H54 (cell line): Measurements from ENCODE around the gene NRXN2.

Source experiments
- DNase-seq: peaks from one replicate; pipeline ENCODE4 v3.0.0; 2011; ENCODE audit warnings: low spot score, mixed read lengths; ENCODE audit not compliant: insufficient read length
- FAIRE-seq: peaks from 3 replicates; lab custom pipeline; 2011; peaks lifted over from hg19 to GRCh38; lab: Jason Lieb, UNC
- POLR2A ChIP-seq: IDR thresholded peaks from 2 replicates; pipeline ENCODE4 v1.6.1; 2011; ENCODE audit warnings: low read depth, mild to moderate bottlenecking, low read length

Gene NRXN2

DNA sequence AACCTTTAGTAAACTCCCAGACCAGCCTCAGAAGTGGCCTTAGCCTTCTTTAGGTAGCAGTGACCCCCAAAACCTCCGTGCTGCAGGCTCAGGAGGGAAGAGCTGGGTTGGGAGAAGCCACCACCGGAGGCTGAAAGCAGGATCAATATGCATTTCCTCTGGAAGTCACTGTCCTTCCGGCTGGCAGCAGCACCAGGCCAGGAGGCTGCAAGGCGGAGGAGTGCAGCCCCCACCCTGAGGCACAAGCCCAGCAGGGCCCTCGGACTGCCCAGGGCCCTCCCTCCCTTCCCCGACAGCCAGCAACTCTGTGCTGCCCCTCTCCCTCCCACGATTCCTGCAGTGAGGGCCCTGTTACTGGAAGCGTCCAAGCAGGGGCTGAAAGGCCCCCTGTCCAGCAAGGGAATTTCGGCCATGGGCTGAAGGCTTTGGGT lies 3.2 kb upstream of the NRXN2 start:
- TF ChIP-seq POLR2A, result no peak
- DNase-seq (no peak), FAIRE-seq (no peak)

GRCh38 chr11:64724863-64725532 lies 2.0 kb upstream of the NRXN2 start:
- DNase-seq (no peak), FAIRE-seq (no peak)
- TF ChIP-seq POLR2A, result no peak

DNA sequence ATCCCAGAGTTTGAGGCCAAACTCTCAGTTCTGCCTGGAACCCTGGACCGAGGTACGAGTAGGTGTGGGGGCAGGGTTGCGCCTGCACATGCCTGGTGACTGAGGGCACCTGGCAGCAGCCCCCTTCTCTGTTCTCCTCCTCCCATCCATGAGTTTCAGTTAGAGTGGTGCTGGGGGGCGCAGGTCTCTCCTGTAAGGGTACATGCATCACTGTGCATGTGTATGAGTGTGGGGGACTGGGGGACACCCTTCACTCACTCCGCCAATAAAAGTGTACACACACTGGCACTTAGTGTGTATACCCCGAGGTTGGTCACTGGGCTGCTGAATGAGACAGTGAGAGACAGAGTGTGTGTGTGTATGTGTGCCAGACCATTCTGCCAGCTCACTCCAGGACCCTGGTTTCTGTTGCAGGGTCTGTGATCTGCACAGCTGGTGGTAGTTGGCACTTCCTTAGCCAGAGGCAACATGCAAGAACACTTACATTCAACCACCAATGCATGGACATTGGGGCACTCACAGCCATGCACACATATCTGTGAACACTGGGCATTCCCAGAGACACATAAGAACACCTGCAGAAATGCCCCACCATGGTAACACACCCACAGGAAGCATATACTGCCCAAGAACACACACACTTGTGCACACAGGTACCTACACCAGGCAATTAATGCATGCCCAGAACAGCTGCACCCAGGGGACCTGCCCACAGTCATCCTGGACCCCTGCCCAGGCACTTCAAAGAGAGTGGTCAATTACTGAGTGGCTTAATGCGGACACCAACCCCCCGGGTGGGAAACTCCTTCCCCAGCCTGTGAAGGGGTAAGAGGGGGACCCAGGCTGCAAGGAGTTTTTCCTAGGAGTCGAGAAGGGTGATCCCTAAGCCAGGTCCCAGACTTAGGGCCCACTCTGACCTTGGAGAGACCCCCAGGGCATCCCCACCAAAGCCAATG lies 1.2 kb upstream of the NRXN2 start:
- FAIRE-seq, result no peak
- no peak for DNase-seq
- no peak for TF ChIP-seq POLR2A

DNA sequence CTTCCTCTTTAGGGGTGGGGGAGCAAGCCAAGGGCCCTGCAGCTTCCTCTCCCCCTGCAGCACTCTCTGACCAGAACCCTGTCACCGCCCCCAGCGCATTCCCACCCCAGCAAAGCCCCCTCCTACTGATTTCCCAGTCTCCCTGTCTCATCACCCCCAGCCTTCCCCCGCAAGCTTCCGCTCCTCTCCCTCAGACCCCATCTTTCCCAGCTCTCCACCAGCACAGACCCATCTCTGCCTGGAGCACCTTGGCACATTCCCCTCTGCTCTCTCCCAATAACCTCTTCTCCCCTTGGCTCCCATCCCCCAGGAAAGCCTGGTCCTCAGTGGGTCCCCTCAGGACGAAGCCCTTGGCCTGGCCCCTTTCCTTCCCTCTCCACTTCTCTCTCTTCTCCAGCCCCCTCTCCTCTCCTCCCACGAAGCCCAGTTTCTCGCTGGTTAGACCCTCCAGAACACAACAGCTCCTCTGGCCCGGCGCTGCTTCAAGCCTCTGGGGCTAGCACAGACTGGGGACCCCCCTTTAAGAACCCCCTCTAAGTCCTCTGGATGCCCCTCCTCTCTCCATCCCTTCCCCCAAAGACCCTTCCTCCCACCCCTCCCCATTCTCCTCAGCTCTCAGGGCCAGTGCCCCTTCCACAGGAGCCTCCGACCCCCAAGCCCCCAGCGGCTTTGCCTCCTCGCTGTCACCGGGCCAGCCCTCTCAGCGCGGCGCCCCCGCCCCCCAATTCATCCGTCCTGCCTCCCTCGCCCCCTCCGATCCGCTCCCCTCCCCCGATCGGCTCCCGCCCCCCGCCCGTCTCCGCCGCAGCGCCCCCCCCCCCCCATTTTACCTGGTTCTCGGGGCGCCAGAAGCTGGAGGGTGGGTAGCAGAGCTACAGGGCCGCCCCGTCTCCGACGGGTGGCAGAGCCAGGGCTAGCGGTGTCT lies 594 bp downstream of the NRXN2 start:
- FAIRE-seq (no peak), DNase-seq (no peak)
- TF ChIP-seq POLR2A, result no peak

DNA sequence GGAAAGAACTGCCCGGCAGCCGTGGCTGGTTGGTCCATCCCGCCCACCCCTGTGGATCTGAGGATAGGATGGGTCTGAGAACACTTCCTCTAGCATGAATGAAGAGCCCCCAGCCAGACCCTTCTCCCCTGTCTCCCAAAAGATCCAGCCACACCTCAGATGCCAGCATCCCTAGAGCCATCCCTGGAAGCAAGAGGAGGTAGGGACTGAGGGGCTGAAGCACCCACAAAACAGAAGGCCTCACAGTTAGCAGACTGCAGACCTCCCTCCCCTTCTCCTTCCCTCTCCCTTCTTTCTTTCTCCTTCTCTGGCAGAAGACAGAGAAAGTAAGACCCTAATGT lies 1.7 kb downstream of the NRXN2 start:
- no peak for TF ChIP-seq POLR2A
- no peak for FAIRE-seq

GRCh38 chr11:64720640-64721358 lies 2.2 kb downstream of the NRXN2 start:
- no peak for DNase-seq
- TF ChIP-seq POLR2A, result no peak
- FAIRE-seq, result no peak

More for the DNA sequence above, 1.7 kb downstream of the NRXN2 start:
- DNase-seq, result no peak

DNA sequence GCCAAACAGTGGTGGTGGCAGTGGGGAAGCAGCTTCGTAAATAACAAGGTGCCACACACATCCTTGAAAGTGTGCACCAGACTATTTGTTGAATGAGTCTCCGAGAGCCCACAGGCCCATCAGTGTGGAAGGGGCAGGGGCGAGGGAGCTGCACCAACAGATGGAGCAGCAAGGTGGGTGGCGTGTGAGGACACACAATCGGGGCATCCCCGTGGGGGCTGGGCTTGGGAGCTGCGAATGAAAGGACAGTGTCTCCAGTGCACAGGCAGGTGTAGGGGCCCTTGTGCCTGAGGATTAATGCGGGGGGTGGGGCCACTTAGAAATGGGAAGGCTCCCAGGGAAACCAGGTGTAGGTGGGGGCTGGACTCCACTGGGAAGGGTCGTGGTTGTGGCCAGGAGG lies 2.8 kb downstream of the NRXN2 start:
- DNase-seq (no peak), FAIRE-seq (no peak)
- TF ChIP-seq POLR2A, result no peak

DNA sequence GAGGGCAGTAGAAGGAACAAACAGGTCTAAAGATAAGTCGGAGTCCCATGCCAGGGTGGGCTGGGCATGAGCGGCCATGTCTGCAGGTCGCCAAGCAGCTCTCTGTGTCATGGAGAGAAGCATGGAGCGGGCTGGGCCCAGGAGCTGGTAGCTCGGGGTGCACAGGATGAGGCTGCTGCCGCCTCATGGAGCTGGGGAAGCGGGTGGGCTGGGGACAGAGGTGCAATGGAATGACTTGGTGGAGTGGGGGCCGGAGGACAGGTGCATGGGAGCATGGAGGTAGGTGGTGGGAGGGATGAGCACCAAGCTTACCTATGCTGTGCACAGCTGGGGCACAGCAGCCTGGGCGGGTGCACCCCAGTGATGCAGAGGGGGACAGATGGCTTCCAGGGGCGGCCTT lies 3.6 kb downstream of the NRXN2 start:
- no peak for TF ChIP-seq POLR2A
- DNase-seq, result no peak
- FAIRE-seq, result no peak

DNA sequence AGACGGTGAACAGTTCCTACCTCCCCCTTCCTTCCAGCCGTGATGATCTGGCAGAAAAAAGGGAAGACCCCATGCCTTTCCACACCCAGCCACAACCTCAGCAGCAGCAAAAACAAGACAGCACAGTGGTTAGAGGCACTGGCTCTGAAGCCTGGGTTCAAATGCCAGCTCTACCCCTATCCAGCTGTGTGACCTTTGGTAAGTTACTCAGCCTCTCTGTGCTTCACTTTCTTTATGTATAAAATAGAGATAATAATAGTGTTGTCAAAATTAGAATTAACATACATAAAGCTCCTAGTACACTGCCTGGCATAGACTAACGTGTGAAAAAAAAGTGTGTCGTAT lies 4.2 kb downstream of the NRXN2 start:
- TF ChIP-seq POLR2A, result no peak
- no peak for DNase-seq
- FAIRE-seq, result no peak

DNA sequence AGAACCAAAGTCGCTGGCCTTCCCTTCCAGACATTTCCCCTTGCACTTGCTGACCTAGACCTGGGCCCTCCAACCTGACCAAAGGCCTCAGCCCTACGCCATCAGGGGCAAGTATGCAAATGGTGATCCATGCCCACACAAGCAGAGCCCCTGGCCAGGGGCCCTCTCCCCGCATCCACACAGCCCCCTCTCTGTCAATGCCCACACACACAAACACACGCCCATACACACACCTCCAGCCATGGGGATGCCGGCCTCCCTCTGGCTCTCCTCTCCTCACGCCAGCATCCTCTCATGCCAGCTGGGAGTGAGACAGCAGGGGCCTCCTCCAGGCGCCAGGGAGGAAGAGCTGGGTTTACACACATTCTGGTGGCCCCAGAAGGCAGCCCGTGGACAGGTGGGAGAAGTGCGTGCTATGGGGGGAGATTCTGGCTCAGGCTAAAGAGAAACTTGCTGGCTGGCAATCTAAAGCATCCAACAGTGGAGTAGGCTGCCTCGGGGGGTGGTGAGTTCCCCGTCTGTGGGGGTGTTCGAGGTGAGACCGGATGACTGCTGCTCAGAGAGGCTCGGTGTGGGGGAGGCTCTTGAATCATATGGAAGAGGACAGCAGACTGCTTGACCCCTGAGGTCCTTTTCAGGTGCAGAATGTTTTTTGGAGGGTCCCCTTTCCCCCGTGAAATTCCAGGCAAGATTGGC lies 4.8 kb downstream of the NRXN2 start:
- DNase-seq, result no peak
- no peak for FAIRE-seq

GRCh38 chr11:64717268-64717578 lies 5.8 kb downstream of the NRXN2 start:
- no peak for TF ChIP-seq POLR2A
- DNase-seq (no peak), FAIRE-seq (no peak)

More for the DNA sequence above, 4.8 kb downstream of the NRXN2 start:
- no peak for TF ChIP-seq POLR2A

DNA sequence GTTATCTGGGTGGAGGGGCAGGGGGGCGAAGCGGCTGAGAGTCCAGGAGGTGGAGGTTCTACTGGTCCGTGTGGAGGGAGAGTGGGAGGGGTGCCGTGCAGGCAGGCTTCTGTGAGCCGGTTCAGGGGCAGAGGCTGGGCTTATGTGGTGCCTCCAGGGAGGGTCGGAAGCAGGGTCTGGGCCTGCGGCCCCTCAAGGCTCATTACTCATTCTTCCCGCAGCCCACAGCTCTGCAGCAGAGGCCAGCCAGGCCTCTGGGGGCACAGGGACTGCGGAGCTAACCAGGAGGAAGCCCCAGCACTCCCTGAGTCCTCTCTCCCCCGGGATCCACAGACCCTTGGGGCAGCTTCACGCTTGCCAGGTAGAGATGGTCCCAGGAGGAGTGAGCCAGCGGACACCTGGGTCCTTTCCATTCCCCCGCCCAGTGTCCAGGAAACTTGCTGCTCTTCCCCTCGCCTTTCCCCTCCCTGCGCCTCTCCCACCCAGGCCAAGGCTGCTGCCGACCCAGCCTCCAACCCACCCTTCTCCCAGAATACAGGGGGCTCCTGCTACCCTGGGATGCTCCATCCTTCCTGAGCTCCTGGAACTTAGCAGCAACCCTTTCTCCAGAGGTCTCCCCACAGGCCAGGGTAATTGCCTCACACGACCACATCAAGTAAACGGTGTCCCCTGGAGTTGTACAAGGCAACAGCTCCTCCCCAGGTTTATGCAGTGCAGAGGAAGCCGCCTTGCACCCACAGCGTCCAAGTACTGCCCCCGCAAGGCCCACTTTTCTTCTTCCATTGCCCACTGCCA lies 6.3 kb downstream of the NRXN2 start:
- FAIRE-seq, result no peak
- no peak for TF ChIP-seq POLR2A
- no peak for DNase-seq
